Panc1 (cell line): ENCODE results near the gene PDK2.

Experiments
- CTCF ChIP-seq: fragments of 450-650 bp; IDR thresholded peaks from 2 replicates; pipeline ENCODE4 v1.5.1; 2017; ENCODE audit warnings: mild to moderate bottlenecking
- REST ChIP-seq, 2 experiments: IDR thresholded peaks; 2 replicates each; pipeline ENCODE4 v1.6.1; 2011 to 2012; ENCODE audit warnings: low read depth in 2 of 2, control low read depth in 1 of 2, low read length in 1 of 2, mild to moderate bottlenecking in 1 of 2, moderate library complexity in 1 of 2; ENCODE audit not compliant: insufficient read depth in 1 of 2

- TF ChIP-seq CTCF (no peak), REST (IDR thresholded peaks at IDR 0.05; ENCODE audit: insufficient read depth in 1 of 2, low read depth in 2 of 2, low read length in 1 of 2) (no peak)
Measured at GRCh38 chr17:50074227-50074626, 20.9 kb upstream of the PDK2 start.
